K562 (cell line): ENCODE data around the gene GABARAPL2. TPM values are rescaled to one million over a fixed set of nuclear protein-coding genes. Genes with fewer than 3 reads are reported as not detected.

Experiments used
- ZNF134 ChIP-seq: fragments of 250-450 bp; sonication (Bioruptor Pico); conservative IDR thresholded peaks from 2 replicates; pipeline ENCODE4 v1.4.0; 2020
- polyA plus RNA-seq, 8 experiments: library from polyadenylated mRNA; depleted of rRNA in 4 of 8; stranded (reverse) in 5 of 8; unstranded in 3 of 8; fragments of >200 nt; fragmentation: Nextera tagmentation in 2 of 8; fragmentation: Illumina TruSeq in 1 of 8; extraction: Ambion mirVana in 2 of 8; extraction: Trizol in 1 of 8; gene quantifications; 2 replicates each; pipeline versions ENCODE4 v1.2.1 to v1.2.3, GENCODE V29; 2011 to 2014; ENCODE audit warnings: inconsistent platforms in 1 of 8, missing spikeins in 1 of 8
- total RNA-seq, 7 experiments: library from RNA; depleted of rRNA in 6 of 7; stranded (reverse); fragments of >200 nt in 6 of 7; fragmentation: Illumina TruSeq in 2 of 7; extraction: Trizol in 2 of 7; gene quantifications; 2 replicates each; pipeline versions ENCODE4 v1.2.1 to v1.2.3, GENCODE V29; 2011 to 2021; ENCODE audit warnings: low replicate concordance in 1 of 7
- TF ChIP-seq, protein P1 (sequence below), 2 experiments: fragments of 450-650 bp in 1 of 2; sonication (generic) in 1 of 2; formaldehyde crosslinking in 1 of 2; IDR thresholded peaks; 2 replicates each; pipeline versions ENCODE4 v1.7.1 to v1.9.0; 2016 to 2022; ENCODE audit warnings: inconsistent platforms in 1 of 2, mild to moderate bottlenecking in 1 of 2, missing genetic modification reagents in 1 of 2
- TF ChIP-seq, protein P2 (sequence below), 2 experiments: IDR thresholded peaks; 2 replicates each; pipeline ENCODE4 v1.6.1; 2011; ENCODE audit warnings: borderline replicate concordance in 1 of 2, control low read depth in 1 of 2, low read depth in 1 of 2, low read length in 1 of 2, mild to moderate bottlenecking in 1 of 2, mixed read lengths in 1 of 2, moderate library complexity in 1 of 2; ENCODE audit not compliant: insufficient read depth in 1 of 2, insufficient read length in 1 of 2, poor library complexity in 1 of 2, severe bottlenecking in 1 of 2; ENCODE audit errors: extremely low read depth in 1 of 2
- TF ChIP-seq, protein P3 (sequence below): sonication (generic); formaldehyde crosslinking; IDR thresholded peaks from 2 replicates; pipeline ENCODE4 v1.8.0; 2023; ENCODE audit warnings: mild to moderate bottlenecking, missing genetic modification reagents

Gene GABARAPL2
- total and polyA plus RNA-seq, 9 of the 15 experiments (the other 6 are each of a cell fraction or from before 2014, with no cell fraction given): 42.1 to 288 (median 91.8) TPM

DNA sequence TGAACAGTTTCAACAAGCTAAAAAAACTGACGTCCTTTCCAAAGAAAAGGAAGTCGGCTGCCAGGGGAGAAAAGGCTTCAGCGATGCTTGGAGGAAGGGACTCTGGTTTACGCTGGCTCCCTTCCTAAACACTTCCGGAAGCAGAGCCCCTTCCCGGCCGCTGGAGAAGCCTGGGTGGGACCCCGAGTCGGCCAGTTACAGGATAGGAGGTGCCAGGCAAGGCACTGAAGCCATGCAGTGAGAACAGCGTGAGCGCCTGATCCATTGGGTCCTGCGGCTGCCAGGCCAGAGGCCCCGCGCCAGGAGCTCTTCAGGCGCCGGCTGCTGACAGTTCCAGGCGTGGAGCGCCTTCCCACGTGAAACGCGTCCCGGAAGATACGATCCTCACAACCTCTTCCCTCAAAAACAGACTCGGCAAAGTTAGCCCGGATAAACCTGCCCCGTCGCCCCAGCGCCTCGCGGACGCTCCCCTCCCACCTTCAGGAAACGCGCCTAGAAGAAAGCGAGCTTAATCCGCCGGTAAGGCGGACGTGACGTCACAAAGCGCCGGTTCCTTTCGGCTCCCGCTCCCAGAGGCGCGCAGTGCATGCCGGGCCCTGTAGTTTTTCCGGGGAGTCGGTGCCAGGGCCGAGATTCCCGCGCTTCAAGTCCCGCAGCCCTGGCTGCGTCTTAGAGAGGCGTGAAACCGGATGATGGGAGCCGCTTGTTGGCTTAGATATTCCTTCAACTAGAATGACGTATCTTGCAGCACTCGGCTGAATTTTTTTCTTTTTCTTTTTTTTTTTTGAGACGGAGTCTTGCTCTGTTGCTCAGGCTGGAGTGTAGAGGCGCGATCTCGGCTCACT, 56.8 kb downstream of the GABARAPL2 start, which contains the start of gene ADAT1 (continued):
- TF ChIP-seq, protein P1, sequence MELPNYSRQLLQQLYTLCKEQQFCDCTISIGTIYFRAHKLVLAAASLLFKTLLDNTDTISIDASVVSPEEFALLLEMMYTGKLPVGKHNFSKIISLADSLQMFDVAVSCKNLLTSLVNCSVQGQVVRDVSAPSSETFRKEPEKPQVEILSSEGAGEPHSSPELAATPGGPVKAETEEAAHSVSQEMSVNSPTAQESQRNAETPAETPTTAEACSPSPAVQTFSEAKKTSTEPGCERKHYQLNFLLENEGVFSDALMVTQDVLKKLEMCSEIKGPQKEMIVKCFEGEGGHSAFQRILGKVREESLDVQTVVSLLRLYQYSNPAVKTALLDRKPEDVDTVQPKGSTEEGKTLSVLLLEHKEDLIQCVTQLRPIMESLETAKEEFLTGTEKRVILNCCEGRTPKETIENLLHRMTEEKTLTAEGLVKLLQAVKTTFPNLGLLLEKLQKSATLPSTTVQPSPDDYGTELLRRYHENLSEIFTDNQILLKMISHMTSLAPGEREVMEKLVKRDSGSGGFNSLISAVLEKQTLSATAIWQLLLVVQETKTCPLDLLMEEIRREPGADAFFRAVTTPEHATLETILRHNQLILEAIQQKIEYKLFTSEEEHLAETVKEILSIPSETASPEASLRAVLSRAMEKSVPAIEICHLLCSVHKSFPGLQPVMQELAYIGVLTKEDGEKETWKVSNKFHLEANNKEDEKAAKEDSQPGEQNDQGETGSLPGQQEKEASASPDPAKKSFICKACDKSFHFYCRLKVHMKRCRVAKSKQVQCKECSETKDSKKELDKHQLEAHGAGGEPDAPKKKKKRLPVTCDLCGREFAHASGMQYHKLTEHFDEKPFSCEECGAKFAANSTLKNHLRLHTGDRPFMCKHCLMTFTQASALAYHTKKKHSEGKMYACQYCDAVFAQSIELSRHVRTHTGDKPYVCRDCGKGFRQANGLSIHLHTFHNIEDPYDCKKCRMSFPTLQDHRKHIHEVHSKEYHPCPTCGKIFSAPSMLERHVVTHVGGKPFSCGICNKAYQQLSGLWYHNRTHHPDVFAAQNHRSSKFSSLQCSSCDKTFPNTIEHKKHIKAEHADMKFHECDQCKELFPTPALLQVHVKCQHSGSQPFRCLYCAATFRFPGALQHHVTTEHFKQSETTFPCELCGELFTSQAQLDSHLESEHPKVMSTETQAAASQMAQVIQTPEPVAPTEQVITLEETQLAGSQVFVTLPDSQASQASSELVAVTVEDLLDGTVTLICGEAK (IDR thresholded peaks at IDR 0.05): peak; percentile 94
- TF ChIP-seq, protein P1 (CRISPR knock-in tag; IDR thresholded peaks at IDR 0.05): no peak
- TF ChIP-seq, protein P2, sequence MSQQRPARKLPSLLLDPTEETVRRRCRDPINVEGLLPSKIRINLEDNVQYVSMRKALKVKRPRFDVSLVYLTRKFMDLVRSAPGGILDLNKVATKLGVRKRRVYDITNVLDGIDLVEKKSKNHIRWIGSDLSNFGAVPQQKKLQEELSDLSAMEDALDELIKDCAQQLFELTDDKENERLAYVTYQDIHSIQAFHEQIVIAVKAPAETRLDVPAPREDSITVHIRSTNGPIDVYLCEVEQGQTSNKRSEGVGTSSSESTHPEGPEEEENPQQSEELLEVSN (IDR thresholded peaks at IDR 0.05; ENCODE audit: borderline replicate concordance in 1 of 2, extremely low read depth in 1 of 2, insufficient read depth in 1 of 2, insufficient read length in 1 of 2, low read depth in 1 of 2, low read length in 1 of 2, poor library complexity in 1 of 2, severe bottlenecking in 1 of 2): peak; percentile 81 to 94
- TF ChIP-seq ZNF134: no peak
- TF ChIP-seq, protein P3, sequence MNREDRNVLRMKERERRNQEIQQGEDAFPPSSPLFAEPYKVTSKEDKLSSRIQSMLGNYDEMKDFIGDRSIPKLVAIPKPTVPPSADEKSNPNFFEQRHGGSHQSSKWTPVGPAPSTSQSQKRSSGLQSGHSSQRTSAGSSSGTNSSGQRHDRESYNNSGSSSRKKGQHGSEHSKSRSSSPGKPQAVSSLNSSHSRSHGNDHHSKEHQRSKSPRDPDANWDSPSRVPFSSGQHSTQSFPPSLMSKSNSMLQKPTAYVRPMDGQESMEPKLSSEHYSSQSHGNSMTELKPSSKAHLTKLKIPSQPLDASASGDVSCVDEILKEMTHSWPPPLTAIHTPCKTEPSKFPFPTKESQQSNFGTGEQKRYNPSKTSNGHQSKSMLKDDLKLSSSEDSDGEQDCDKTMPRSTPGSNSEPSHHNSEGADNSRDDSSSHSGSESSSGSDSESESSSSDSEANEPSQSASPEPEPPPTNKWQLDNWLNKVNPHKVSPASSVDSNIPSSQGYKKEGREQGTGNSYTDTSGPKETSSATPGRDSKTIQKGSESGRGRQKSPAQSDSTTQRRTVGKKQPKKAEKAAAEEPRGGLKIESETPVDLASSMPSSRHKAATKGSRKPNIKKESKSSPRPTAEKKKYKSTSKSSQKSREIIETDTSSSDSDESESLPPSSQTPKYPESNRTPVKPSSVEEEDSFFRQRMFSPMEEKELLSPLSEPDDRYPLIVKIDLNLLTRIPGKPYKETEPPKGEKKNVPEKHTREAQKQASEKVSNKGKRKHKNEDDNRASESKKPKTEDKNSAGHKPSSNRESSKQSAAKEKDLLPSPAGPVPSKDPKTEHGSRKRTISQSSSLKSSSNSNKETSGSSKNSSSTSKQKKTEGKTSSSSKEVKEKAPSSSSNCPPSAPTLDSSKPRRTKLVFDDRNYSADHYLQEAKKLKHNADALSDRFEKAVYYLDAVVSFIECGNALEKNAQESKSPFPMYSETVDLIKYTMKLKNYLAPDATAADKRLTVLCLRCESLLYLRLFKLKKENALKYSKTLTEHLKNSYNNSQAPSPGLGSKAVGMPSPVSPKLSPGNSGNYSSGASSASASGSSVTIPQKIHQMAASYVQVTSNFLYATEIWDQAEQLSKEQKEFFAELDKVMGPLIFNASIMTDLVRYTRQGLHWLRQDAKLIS (CRISPR knock-in tag): peak; percentile 52; the same call in 1 of the 2 replicates
